T-helper 1 cell treated with Interleukin-12 subunit alpha and Interleukin-12 subunit beta and Interleukin-4 antibody, amounts not matched to agents 30 μg/mL and 1 μg/mL, for 36 hours (primary cell): Measurements from ENCODE around the gene ALLC.

Source experiments
- H3K27ac Mint-ChIP-seq: one replicate; pipeline ENCODE4 v1.8.0; 2021; ENCODE audit warnings: mild to moderate bottlenecking, mixed read lengths
- H3K27me3 Mint-ChIP-seq: one replicate; pipeline ENCODE4 v1.8.0; 2021; ENCODE audit warnings: low read depth, mixed read lengths
- H3K36me3 Mint-ChIP-seq: one replicate; pipeline ENCODE4 v1.8.0; 2021; ENCODE audit warnings: low read depth, mixed read lengths
- H3K4me1 Mint-ChIP-seq: one replicate; pipeline ENCODE4 v1.8.0; 2021; ENCODE audit warnings: low read depth, mixed read lengths
- H3K4me3 Mint-ChIP-seq: one replicate; pipeline ENCODE4 v1.8.0; 2021; ENCODE audit warnings: mild to moderate bottlenecking, moderate library complexity, mixed read lengths
- H3K9me3 Mint-ChIP-seq: one replicate; pipeline ENCODE4 v1.8.0; 2021; ENCODE audit warnings: mixed read lengths

Gene ALLC

GRCh38 chr2:3665886-3666612 lies 8.0 kb downstream of the ALLC start:
- Mint-ChIP-seq H3K4me3 (no peak overlapping the region), H3K36me3 (no peaks in the 10 kb centered on the region), H3K27me3 (no peaks in the 10 kb centered on the region), H3K9me3 (no peaks in the 10 kb centered on the region), H3K27ac (no peak overlapping the region), H3K4me1 (no peaks in the 10 kb centered on the region)

GRCh38 chr2:3666613-3666975 lies 8.6 kb downstream of the ALLC start:
- Mint-ChIP-seq H3K27ac (no peak overlapping the region), H3K4me3 (no peak overlapping the region), H3K27me3 (no peaks in the 10 kb centered on the region), H3K9me3 (no peaks in the 10 kb centered on the region), H3K36me3 (no peaks in the 10 kb centered on the region), H3K4me1 (no peaks in the 10 kb centered on the region)

- Mint-ChIP-seq H3K27ac (no peak overlapping the region), H3K36me3 (no peaks in the 10 kb centered on the region), H3K27me3 (no peaks in the 10 kb centered on the region), H3K9me3 (no peaks in the 10 kb centered on the region), H3K4me1 (no peaks in the 10 kb centered on the region), H3K4me3 (no peak overlapping the region)
These were observed 9.2 kb downstream of the ALLC start for GRCh38 chr2:3667151-3667631.

- H3K36me3 Mint-ChIP-seq, result no peaks in the 10 kb centered on the region
- H3K4me3 Mint-ChIP-seq, result no peak overlapping the region
- no peaks in the 10 kb centered on the region for H3K27me3 Mint-ChIP-seq
- no peaks in the 10 kb centered on the region for H3K9me3 Mint-ChIP-seq
- H3K27ac Mint-ChIP-seq, result no peak overlapping the region
- no peaks in the 10 kb centered on the region for H3K4me1 Mint-ChIP-seq
These were observed 11.7 kb downstream of the ALLC start for GRCh38 chr2:3669656-3670055.

- Mint-ChIP-seq H3K9me3 (no peaks in the 10 kb centered on the region), H3K36me3 (no peaks in the 10 kb centered on the region), H3K4me1 (no peaks in the 10 kb centered on the region), H3K27ac (no peak overlapping the region), H3K27me3 (no peaks in the 10 kb centered on the region), H3K4me3 (no peak overlapping the region)
These were observed 12.4 kb downstream of the ALLC start for GRCh38 chr2:3670376-3670775.

GRCh38 chr2:3670941-3671340 lies 12.9 kb downstream of the ALLC start:
- Mint-ChIP-seq H3K27me3 (no peaks in the 10 kb centered on the region), H3K9me3 (no peaks in the 10 kb centered on the region), H3K4me1 (no peaks in the 10 kb centered on the region), H3K4me3 (no peak overlapping the region), H3K27ac (no peak overlapping the region), H3K36me3 (no peaks in the 10 kb centered on the region)

GRCh38 chr2:3672861-3673678 lies 15.1 kb downstream of the ALLC start:
- Mint-ChIP-seq H3K27ac (no peak overlapping the region), H3K4me1 (no peaks in the 10 kb centered on the region), H3K9me3 (no peaks in the 10 kb centered on the region), H3K27me3 (no peaks in the 10 kb centered on the region), H3K4me3 (no peak overlapping the region), H3K36me3 (no peaks in the 10 kb centered on the region)

- H3K4me3 Mint-ChIP-seq, result no peak overlapping the region
- H3K36me3 Mint-ChIP-seq, result no peaks in the 10 kb centered on the region
- H3K27me3 Mint-ChIP-seq, result no peaks in the 10 kb centered on the region
- no peaks in the 10 kb centered on the region for H3K4me1 Mint-ChIP-seq
- H3K27ac Mint-ChIP-seq, result no peak overlapping the region
- H3K9me3 Mint-ChIP-seq, result no peaks in the 10 kb centered on the region
These were observed 16.3 kb downstream of the ALLC start for GRCh38 chr2:3674066-3674845.

- no peak overlapping the region for H3K4me3 Mint-ChIP-seq
- H3K27ac Mint-ChIP-seq, result no peak overlapping the region
- no peaks in the 10 kb centered on the region for H3K27me3 Mint-ChIP-seq
- H3K9me3 Mint-ChIP-seq, result no peaks in the 10 kb centered on the region
- no peaks in the 10 kb centered on the region for H3K4me1 Mint-ChIP-seq
- no peaks in the 10 kb centered on the region for H3K36me3 Mint-ChIP-seq
These were observed 17.7 kb downstream of the ALLC start for GRCh38 chr2:3675687-3676086.

GRCh38 chr2:3677436-3677835 lies 19.4 kb downstream of the ALLC start:
- no peak overlapping the region for H3K27ac Mint-ChIP-seq
- no peaks in the 10 kb centered on the region for H3K36me3 Mint-ChIP-seq
- H3K9me3 Mint-ChIP-seq, result no peaks in the 10 kb centered on the region
- H3K27me3 Mint-ChIP-seq, result no peaks in the 10 kb centered on the region
- H3K4me3 Mint-ChIP-seq, result no peak overlapping the region
- no peaks in the 10 kb centered on the region for H3K4me1 Mint-ChIP-seq

- H3K27ac Mint-ChIP-seq, result no peak overlapping the region
- H3K36me3 Mint-ChIP-seq, result no peaks in the 10 kb centered on the region
- no peaks in the 10 kb centered on the region for H3K4me1 Mint-ChIP-seq
- no peak overlapping the region for H3K4me3 Mint-ChIP-seq
- no peaks in the 10 kb centered on the region for H3K27me3 Mint-ChIP-seq
- no peaks in the 10 kb centered on the region for H3K9me3 Mint-ChIP-seq
These were observed 20.2 kb downstream of the ALLC start for GRCh38 chr2:3678212-3678611.

- Mint-ChIP-seq H3K27ac (no peak overlapping the region), H3K4me1 (no peaks in the 10 kb centered on the region), H3K4me3 (no peak overlapping the region), H3K36me3 (no peaks in the 10 kb centered on the region), H3K9me3 (no peaks in the 10 kb centered on the region), H3K27me3 (no peaks in the 10 kb centered on the region)
These were observed 21.2 kb downstream of the ALLC start for GRCh38 chr2:3679180-3679579.

- Mint-ChIP-seq H3K36me3 (no peaks in the 10 kb centered on the region), H3K4me1 (no peaks in the 10 kb centered on the region), H3K27me3 (no peaks in the 10 kb centered on the region), H3K9me3 (no peaks in the 10 kb centered on the region), H3K27ac (no peak overlapping the region), H3K4me3 (no peak overlapping the region)
These were observed 21.8 kb downstream of the ALLC start for GRCh38 chr2:3679616-3680393.
